ENCODE results near the gene ETF1.

ETF1 gene

GRCh38 chr5:138560971-138561370, 17.9 kb upstream of the ETF1 start:
- DNase-seq = no peak

DNA sequence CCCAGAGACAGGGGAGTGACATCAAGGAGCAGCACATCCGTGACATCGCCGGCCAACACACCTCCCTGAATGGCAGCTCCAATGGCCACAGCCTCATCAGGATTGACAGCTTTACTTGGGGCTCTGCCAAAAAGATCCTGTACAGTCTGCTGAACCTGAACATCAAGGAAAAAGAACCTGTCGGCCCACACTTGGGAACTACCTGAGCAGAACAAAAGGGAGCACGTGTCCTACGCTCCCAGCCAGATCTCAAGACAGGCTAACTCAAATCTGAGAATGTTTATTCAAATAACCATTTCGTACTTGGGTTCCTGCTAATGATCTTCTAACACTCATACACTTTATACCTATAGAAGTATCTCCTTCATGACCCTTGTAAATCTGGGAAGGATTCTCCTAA, 16.9 kb upstream of the ETF1 start:
- no peak for DNase-seq

GRCh38 chr5:138557677-138558076, 14.6 kb upstream of the ETF1 start:
- no peak for DNase-seq

DNA sequence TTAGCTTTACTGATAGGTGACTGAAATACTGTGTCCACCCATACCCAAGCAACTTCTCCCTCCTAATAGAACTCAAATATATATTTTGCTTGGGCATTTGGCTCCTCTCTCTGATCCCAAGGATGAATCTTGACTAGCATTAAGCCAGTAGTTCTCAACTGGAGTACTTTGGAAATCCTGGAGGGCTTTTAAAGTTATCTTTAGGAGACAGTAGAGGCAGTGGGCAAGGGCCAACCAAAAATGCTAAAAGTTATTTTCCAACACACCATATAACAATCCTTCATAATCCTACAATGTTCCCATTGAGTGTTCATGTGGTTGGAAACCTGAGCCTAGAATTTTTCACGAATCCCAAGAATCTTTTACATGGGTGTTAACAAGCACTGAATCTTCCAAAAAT, 11.1 kb upstream of the ETF1 start:
- no peak for DNase-seq

DNA sequence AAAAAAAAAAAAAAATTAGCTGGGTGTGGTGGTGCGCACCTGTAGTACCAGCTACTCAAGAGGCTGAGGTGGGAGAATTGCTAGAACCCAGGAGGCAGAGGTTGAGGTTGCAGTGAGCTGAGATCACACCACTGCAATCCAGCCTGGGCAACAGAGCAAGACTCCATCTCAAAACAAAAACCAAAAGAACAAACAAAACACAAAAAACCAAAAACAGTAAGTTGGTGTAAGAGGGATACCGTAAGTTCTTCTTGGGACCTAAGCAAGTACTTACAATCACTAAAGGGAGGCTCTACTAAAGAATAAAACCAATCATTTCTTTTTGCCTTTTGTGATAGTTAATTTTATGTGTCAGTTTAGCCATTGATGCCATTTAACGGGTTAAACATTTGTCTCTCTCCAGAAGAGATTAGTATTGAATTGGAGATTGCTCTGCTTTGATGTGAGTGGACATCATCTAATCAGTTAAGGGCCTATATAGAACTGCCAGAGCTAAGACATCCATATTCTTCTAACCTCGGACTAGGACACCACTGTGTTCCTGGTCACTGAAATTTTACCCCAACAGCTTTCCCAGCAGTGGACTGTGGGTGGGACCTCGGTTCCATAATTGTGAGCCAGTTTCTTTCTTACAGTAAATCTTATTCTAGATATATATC, 10.5 kb upstream of the ETF1 start:
- DNase-seq = no peak

GRCh38 chr5:138552657-138553056, 9.6 kb upstream of the ETF1 start:
- DNase-seq = no peak

DNA sequence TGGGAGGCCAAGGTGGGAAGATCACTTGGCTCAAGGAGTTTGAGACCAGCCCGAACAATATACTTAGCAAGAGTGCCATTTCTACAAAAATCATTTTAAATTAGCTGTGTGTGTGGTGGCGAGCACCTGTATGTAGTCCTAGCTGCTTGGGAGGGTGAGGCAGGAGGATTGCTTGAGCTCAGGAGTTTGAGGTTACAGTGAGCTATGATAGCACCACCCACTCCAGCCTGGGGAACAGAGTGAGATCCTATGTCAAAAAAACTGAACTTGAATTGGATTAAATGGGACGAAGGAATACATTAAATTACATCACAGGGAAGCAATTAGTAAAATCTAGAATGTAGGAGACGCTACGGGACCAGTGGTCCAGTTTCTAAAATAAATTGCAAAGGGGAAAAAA, 6.4 kb upstream of the ETF1 start:
- DNase-seq = no peak

DNA sequence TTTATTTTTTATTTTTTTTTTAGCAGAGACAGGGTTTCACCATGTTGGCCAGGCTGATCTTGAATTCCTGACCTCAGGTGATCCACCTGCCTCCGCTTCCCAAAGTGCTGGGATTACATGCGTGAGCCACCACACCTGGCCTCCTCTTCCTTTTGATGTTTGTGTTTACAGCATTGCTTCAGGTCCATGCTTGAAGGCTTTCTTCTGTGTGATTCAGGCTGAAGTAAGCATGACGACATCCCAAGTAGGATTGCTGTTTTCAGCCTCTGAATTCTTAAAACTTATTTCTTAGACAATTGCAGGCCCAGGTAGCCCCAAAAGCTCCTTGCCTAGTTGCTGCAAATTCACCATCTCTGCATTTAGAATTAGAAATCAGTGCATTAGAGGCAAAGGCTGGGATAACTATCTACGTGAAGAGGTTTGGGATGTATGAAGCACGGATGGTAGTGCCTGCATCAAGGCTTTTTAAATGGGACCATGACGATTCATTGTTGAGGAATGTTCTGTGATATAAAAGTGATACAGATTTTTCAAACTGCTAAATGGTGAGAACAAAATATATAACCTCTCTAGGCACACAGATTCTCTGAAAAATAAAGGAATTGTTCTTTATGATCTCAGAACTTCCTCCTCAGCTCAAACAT, 3.0 kb upstream of the ETF1 start:
- no peak for DNase-seq

DNA sequence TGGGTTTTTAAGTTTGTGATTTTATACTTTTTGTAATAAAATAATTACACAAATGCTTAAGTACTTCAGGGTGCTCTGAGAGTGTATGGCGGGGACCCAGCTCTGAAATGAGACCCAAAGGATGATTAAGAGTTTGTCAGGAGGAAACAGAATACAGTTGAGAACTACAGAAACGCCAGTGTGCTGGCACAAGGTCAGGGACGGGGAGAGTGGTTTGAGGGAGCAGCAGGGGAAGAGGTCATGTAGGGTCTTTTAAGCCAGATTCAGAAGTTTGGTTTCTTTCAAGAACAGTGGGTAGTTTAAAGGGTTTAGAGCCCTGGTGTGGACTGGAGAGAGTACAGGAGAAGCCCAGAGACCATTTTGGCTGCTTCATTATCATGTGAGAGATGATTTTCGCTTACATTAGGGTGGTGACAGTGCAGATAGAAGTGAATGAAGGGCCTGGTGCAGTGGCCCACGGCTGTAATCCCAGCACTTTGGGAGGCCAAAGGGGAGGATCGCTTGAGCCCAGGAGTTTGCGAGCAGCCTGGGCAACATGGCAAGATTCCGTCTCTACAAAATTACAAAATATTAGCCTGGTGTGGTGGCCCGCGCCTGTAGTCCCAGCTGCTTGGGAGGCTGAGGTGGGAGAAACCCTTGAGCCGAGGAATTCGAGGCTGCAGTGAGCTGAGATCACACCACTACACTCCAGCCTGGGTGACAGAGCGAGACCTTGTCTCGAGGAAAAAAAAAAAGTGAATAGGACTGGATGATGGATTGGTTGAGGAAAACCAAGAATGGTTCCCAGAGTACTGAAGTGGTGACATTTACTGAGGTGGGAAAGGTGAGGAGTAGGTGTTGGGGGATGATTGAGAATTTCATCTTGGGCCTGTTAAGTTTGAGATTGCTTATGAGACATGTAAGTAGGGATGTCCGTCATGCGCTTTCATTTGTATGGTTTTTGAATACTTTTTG, 1.4 kb upstream of the ETF1 start:
- no peak for DNase-seq

DNA sequence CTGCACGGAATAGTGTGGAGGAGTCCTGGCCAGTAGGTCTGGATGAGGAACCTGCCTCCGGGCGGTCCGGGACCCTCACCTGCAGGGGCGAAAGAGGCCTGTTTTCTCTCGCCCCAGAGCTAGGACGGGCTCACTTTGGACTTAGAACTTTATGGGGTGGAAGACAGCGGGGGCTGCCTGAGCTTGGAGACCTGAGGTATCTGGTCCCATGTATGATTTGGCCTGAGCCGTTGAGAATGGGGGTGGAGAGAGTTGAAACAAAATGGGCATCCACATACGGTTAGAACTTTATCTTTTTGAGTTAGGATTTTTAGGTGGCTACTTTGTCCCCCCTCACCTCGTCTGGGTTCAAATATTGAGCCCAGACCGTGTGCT, 681 bp upstream of the ETF1 start:
- no peak for DNase-seq

DNA sequence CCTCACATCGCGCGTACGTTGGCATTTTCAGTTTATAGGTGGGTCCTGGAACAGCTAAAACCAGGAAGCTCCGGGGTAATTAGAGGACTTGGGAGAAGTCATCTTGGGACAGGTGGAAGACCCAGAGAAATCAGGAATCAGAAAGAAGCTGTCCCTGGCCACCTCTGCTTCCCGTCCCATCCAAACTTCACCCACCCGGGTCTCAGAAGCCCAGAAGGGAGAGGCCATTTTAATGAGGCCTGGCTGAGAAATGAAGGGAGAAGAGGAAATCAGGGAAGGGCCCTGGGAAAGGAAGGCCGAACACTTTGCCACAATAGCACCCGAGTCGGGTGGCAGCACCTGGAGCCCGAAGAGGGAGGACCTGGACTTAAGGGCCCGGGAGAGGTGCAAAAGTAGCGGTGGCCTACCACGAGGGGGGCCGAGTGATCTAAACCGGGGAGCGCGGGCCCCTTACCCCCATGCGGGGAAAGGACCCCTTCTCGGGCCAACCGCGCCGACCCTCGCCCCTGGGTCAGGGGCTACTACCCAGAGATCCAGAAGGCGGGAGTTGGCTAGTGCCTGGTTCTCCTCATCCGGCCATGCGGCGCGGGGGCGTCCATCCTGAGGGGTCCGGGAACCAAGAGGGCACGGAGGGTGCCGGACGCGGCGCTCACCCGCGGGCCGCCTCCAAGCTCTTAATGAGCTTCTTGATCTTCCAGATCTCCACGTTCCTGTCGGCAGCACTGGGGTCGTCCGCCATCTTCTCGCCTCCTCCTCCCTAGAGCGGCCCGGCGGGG, 668 bp downstream of the ETF1 start:
- DNase-seq = no peak

DNA sequence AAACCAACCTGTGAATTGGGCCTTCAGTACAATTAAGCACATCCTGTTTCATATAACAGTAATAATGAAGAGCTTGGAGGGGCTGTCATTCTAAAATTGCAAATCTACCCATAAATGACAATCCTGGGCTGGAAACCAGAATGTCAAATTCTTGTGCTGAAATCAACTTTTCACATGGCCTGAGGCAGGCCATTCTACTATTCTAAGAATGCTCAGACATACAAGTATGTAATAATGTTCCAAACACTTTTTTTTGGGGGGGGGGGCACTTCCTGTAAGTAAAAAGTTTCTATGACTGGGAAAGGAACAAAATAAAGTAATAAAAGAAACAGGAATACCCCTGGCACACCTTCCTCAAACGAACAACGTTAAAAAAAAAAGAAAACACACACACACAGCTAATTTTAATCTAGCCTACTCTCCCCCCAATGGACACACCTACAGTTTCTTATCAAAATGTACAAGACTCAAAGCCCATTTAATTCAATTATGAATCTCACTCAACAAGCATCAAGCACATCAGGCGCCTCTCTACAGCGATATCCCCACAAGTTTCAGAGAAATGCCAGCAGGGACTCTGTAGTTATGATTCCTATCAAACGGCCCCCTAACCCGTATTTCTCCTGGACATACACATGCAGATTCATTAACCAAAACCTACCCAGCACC, 1.4 kb downstream of the ETF1 start:
- no peak for DNase-seq

- no peak for DNase-seq
Measured at GRCh38 chr5:138539791-138540190, 3.2 kb downstream of the ETF1 start.

DNA sequence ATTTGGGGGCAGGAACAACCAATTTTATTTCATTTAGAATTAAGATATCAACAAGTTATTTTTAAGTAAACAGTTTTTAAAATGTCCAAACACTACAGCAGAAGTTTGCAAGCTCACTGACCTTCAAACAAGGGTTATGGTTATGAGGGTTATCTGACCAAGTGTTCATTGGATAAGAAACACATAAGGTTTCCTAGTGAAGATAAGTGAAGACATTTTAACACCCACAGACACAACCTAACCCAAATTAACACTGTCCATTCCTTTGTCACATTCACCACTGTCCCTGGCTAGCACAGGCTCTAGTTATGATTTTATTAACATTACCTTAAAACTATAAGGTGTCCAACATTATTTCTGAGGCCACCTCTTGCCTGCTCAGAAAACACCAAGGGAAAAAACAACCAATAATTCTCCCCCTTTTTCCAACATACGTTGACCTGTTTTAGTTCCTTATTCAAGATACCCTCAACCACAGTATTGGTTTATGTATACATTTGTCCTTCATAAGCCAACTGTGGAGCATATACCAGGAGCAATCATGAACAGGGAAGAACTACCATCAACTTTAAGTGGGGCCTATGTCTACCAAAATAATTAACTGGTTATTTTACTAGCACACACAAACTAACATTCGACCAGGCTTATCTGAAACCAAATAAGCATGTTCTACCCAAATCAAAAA, 4.0 kb downstream of the ETF1 start:
- no peak for DNase-seq

DNA sequence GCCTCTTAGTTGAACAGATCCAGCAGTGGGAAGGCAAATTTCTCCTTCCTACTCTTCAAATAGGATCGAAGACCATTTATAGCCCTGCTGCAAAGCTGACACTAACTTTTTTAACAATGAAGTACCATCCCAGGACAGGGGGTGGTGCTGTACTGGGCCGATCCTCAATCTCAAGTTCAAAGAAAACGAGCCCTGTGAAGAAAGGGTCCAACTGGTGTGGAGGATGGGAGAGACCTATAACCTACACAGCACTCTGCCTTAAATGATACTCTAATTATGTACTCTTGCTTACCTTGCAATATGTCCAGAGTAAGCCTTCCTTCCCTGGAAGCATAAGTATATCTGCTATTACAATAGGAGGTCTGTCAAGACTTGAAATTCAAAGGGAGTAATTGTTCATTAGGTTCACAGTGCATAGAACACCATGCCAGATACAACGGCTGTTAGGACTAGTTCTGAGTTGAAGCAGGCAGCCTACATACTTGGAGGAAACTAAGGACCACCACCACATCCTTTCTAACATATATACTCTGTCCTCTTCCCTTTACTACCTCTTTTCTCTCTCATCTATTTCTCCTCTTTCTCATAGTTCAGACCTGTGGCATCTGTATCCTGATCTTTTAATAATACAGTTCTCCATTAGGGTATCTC, 6.2 kb downstream of the ETF1 start:
- no peak for DNase-seq

DNA sequence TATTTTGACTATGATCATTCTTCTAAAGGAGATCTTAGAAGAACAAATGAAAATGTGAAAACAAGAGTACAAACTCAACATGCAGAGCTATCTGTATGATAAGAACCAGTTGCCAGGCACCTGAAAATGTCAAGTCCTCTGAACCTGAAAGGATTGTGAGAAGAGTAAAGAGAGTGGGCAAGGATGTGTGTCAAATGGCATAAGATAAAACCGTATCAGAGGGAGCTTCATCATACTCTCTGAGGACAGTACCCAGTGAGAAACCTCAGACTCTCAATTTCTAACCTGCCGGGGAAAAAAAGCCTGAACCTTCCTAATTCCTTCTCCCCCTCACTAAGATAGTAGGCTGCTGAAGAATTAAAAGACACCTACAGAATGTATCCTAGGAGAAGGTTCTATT, 6.8 kb downstream of the ETF1 start:
- DNase-seq = no peak

- DNase-seq = no peak
Measured at GRCh38 chr5:138533973-138534941, 8.8 kb downstream of the ETF1 start.

- DNase-seq = no peak
Measured at GRCh38 chr5:138529812-138530211, 13.2 kb downstream of the ETF1 start.

GRCh38 chr5:138528744-138529469, 14.1 kb downstream of the ETF1 start:
- DNase-seq = no peak
